ENCODE data around the gene ELOVL1. TPM values are rescaled to one million over a fixed set of nuclear protein-coding genes. Genes with fewer than 3 reads are reported as not detected.

ELOVL1 gene
- total and polyA plus RNA-seq, 2 of the 13 experiments (the other 11 are each of a cell fraction or from before 2014, with no cell fraction given), result 55.2 to 77.4 TPM

- intact Hi-C loops (cut with micrococcal nuclease; ENCODE audit: unreplicated experiment) (no loop called here), in situ Hi-C loops (cut with HindIII; ENCODE audit: extremely low pct_ligation_motif_present, low pct_unique_long_range_greater_than_20kb) (no loop called here)
- WGBS (ENCODE audit: low lambda C conversion rate), result 95% methylated on average over 4 of the region's 4 CpGs
- Histone ChIP-seq H3K9me3 (ENCODE audit: low read length) (no peaks in the 10 kb centered on the region), H3K27me3 (ENCODE audit: control insufficient read depth in 1 of 2, insufficient read depth in 2 of 2, low read length in 2 of 2) (no peaks in the 10 kb centered on the region), H2AFZ (ENCODE audit: low read length) (no peak overlapping the region), H4K20me1 (ENCODE audit: insufficient read depth, low read length) (no peaks in the 10 kb centered on the region), H3K27ac (ENCODE audit: extremely low read length, insufficient read depth, low read length) (no peak overlapping the region), H3K36me3 (replicated peaks in 1 of 2; ENCODE audit: control insufficient read depth in 1 of 2, insufficient read depth in 2 of 2, low read length in 2 of 2) (no peaks in the 10 kb centered on the region; a peak in 1 of 5 replicates), H3K9ac (ENCODE audit: insufficient read depth, low read depth, low read length) (no peak overlapping the region), H3K4me1 (ENCODE audit: insufficient read depth, low read length) (peaks cover 27% of the 10 kb centered on the region), H3K4me2 (ENCODE audit: low read depth, low read length) (no peak overlapping the region), H3K79me2 (ENCODE audit: insufficient read depth, low read length) (peaks cover 13% of the 10 kb centered on the region), H3K4me3 (replicated peaks in 1 of 3; ENCODE audit: insufficient read depth in 1 of 3, low read depth in 2 of 3, low read length in 3 of 3) (no peak overlapping the region)
- no peak for FAIRE-seq
- no TSS peak for BruUV-seq (replicated peaks)
- ChIA-PET POLR2A (no interaction called here), CTCF (ENCODE audit: low intra/inter-chr PET ratio, low total read pairs) (no interaction called here)
- no peak for ATAC-seq
- DNase-seq (ENCODE audit: low spot score), result no peak
- TF ChIP-seq NFAT5 (CRISPR knock-in tag; IDR thresholded peaks at IDR 0.05) (no peak), ELF1 (CRISPR knock-in tag; IDR thresholded peaks at IDR 0.05) (no peak), SIN3B (IDR thresholded peaks at IDR 0.05; ENCODE audit: low read length) (no peak), ZFP1 (CRISPR knock-in tag; IDR thresholded peaks at IDR 0.05) (no peak), ZNF580 (CRISPR knock-in tag; IDR thresholded peaks at IDR 0.05; ENCODE audit: borderline replicate concordance, low read depth) (no peak), ZNF207 (IDR thresholded peaks at IDR 0.05; ENCODE audit: borderline replicate concordance) (no peak), ZNF414 (CRISPR knock-in tag; IDR thresholded peaks at IDR 0.05) (no peak), ZNF224 (CRISPR knock-in tag; IDR thresholded peaks at IDR 0.05) (no peak), KDM1A (CRISPR knock-in tag; IDR thresholded peaks at IDR 0.05) (no peak), AKNA (CRISPR knock-in tag; IDR thresholded peaks at IDR 0.05; ENCODE audit: borderline replicate concordance) (no peak), NPAS2 (CRISPR knock-in tag; IDR thresholded peaks at IDR 0.05; ENCODE audit: borderline replicate concordance) (no peak), ZMYM2 (CRISPR knock-in tag; IDR thresholded peaks at IDR 0.05) (no peak), NFE2L2 (IDR thresholded peaks at IDR 0.05; ENCODE audit: low read length) (no peak), E2F1 (CRISPR knock-in tag; IDR thresholded peaks at IDR 0.05) (no peak)
Measured at GRCh38 chr1:43370564-43370963, 2.8 kb upstream of the ELOVL1 start.
